Sigmoid colon (tissue), 7 donors: Measurements from ENCODE around the gene CPLX1. TPM values are rescaled to one million over a fixed set of nuclear protein-coding genes. Genes with fewer than 3 reads are reported as not detected.
"Not testable (repeated sequence)": the region's sequence is repeated elsewhere in the genome, so short reads cannot be mapped to it uniquely, and the experiment has no call there.

Source experiments
- DNase-seq: peaks from one replicate; pipeline ENCODE4 v3.0.0-alpha.2; 2019
- H3K27ac ChIP-seq, 4 donors: fragments of 200-600 bp; sonication (generic); one replicate each; pipeline ENCODE4 v1.5.1; 2016 to 2019; ENCODE audit warnings: mild to moderate bottlenecking in 1 of 4
- H3K27me3 ChIP-seq, 3 donors: fragments of 200-600 bp; sonication (generic); one replicate each; pipeline ENCODE4 v1.5.1; 2019; ENCODE audit warnings: mild to moderate bottlenecking in 1 of 3
- H3K36me3 ChIP-seq, 4 donors: fragments of 200-600 bp; sonication (generic); one replicate each; pipeline ENCODE4 v1.5.1; 2016 to 2019
- H3K4me1 ChIP-seq, 4 donors: fragments of 200-600 bp; sonication (generic); one replicate each; pipeline ENCODE4 v1.5.1; 2017 to 2019
- H3K4me3 ChIP-seq, 4 donors: fragments of 200-600 bp; sonication (generic); one replicate each; pipeline ENCODE4 v1.5.1; 2017 to 2019; ENCODE audit warnings: mild to moderate bottlenecking in 2 of 4, moderate library complexity in 1 of 4
- H3K9me3 ChIP-seq, 4 donors: fragments of 200-600 bp in 3 of 4; sonication (generic) in 3 of 4; one replicate each; pipeline versions ENCODE4 v1.5.1 to v1.6.1; 2013 to 2019
- EP300 ChIP-seq, 4 donors: sonication (generic); formaldehyde crosslinking; IDR thresholded peaks; one replicate each; pipeline ENCODE4 v1.6.1; 2017; ENCODE audit warnings: antibody characterized with exemption in 4 of 4
- POLR2A ChIP-seq, 2 donors: fragments of 450-650 bp; IDR thresholded peaks; one replicate each; pipeline ENCODE4 v1.6.1; 2016; ENCODE audit warnings: antibody characterized with exemption in 2 of 2, mild to moderate bottlenecking in 2 of 2, moderate library complexity in 2 of 2
- POLR2AphosphoS5 ChIP-seq, 4 donors: sonication (generic); formaldehyde crosslinking; IDR thresholded peaks; one replicate each; pipeline ENCODE4 v1.6.1; 2017; ENCODE audit warnings: antibody characterized with exemption in 4 of 4
- WGBS, 2 donors: extraction: QIAGEN DNeasy Blood & Tissue Kit; methylation state at CpG; one replicate each; pipeline ENCODE4 v1.1.7; 2013; 5-methylcytosine and 5-hydroxymethylcytosine counted together
- intact Hi-C: fragments of 100-400 bp; cut with DNase I; formaldehyde crosslinking; loops from one replicate; pipeline ENCODE4 v1.15.1; 2023
- polyA plus RNA-seq, 3 donors: library from polyadenylated mRNA; stranded (reverse); fragments of 200-250 nt; gene quantifications; one replicate each; pipeline ENCODE4 v1.2.3, GENCODE V29; 2013
- total RNA-seq, 4 donors: library from RNA; depleted of rRNA; stranded (reverse); fragments of >200 nt; gene quantifications; one replicate each; pipeline ENCODE4 v1.1.0, GENCODE V29; 2016
- TF ChIP-seq, protein P1 (sequence below), 4 experiments: fragments of 450-650 bp in 3 of 4; fragments of 200-600 bp in 1 of 4; IDR thresholded peaks; one replicate each; pipeline ENCODE4 v1.5.1; 2016 to 2019; ENCODE audit warnings: antibody characterized with exemption in 4 of 4, mild to moderate bottlenecking in 3 of 4, moderate library complexity in 2 of 4
- donor health status: healthy with polysubstance abuse.
- donor health status: Bipolar disorder and iron deficiency.
- donor health status: healthy.

The CPLX1 gene
- total and polyA plus RNA-seq, 7 donors = 0.23 to 3.0 (median 0.49) TPM

DNA sequence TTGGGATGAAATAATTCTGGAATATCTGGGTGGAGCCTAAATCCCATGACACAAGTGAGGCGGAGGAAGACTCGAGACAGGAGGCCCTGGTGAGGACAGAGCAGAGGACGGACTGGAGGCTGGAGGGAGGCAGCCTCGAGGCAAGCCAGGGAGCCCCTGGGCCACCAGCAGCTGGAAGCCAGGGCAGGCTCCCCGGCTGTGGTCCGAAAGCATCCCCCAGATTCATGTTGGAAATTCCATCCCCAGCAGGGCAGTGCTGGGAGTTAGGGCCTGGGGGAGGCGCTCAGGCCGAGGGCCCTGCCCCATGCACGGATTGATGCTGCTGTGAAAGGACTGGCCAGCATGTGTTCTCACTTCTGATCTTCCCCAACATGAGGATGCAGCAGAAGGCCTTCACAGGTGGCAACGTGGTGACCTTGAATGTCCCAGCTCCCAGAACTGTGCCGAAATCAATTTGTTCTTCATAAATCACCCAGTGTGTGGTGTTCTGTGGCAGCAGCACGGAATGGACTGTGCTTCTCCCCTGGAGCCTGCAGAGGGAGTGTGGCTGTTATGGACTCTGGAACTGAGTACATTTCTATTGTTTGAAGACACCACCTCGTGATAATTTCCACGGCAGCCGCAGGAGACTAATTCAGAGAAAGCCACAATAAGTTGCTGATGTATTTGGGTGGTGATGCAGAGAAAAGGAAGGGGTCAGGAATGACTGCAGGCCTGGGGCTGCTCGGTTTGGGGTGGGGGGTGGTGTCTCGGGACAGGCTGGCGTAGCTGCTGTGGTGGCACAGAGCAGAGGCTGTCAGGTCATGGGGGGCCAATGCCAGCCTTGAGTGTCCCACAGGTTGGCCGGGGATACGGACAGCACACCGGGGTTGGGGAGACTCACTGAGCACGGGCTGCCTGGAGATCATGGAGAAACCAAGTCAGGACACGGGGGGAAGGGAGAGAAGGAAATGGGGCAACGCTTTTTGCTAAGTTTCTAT, 63.4 kb downstream of the CPLX1 start:
- no peak overlapping the region for H3K27ac ChIP-seq
- intact Hi-C loops = no loop called here
- no peak for TF ChIP-seq EP300 (IDR thresholded peaks at IDR 0.05)
- TF ChIP-seq POLR2AphosphoS5 (IDR thresholded peaks at IDR 0.05) = no peak
- TF ChIP-seq POLR2A (IDR thresholded peaks at IDR 0.05) = no peak
- TF ChIP-seq, protein P1, sequence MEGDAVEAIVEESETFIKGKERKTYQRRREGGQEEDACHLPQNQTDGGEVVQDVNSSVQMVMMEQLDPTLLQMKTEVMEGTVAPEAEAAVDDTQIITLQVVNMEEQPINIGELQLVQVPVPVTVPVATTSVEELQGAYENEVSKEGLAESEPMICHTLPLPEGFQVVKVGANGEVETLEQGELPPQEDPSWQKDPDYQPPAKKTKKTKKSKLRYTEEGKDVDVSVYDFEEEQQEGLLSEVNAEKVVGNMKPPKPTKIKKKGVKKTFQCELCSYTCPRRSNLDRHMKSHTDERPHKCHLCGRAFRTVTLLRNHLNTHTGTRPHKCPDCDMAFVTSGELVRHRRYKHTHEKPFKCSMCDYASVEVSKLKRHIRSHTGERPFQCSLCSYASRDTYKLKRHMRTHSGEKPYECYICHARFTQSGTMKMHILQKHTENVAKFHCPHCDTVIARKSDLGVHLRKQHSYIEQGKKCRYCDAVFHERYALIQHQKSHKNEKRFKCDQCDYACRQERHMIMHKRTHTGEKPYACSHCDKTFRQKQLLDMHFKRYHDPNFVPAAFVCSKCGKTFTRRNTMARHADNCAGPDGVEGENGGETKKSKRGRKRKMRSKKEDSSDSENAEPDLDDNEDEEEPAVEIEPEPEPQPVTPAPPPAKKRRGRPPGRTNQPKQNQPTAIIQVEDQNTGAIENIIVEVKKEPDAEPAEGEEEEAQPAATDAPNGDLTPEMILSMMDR (IDR thresholded peaks at IDR 0.05) = no peak
- no peak overlapping the region for H3K4me3 ChIP-seq
- no peaks in the 10 kb centered on the region for H3K4me1 ChIP-seq
- H3K27me3 ChIP-seq = no peaks in the 10 kb centered on the region
- DNase-seq = no peak
- H3K9me3 ChIP-seq = no peaks in the 10 kb centered on the region
- H3K36me3 ChIP-seq = peaks cover 7 to 72% (median 42%) of the 10 kb centered on the region in 4 donors
- 80 to 92% methylated on average over 24 of the region's 24 CpGs for WGBS, 2 donors

DNA sequence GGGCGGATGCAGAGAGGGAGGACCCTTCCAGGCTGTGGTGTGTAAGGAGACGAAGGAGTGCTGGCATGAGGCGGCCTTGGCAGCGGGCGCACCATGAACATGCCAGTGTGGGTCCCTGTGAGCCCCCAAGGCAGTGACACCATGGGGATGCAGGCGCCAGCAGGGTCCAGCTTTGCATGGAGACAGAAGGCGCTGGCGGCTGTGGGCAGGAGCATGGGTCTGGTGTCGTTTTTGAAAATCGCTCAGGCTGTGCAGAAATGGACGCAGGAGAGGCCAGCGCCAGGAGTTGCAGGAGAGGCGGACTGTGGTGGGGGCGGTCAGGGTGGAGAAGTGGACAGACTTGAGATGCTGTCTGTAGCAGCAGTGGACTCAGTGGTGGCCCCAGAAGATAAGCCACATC, 64.2 kb downstream of the CPLX1 start:
- H3K27ac ChIP-seq = no peak overlapping the region
- peaks cover 7 to 72% (median 37%) of the 10 kb centered on the region in 4 donors for H3K36me3 ChIP-seq
- H3K27me3 ChIP-seq = no peaks in the 10 kb centered on the region
- TF ChIP-seq EP300 (IDR thresholded peaks at IDR 0.05) (no peak), POLR2A (IDR thresholded peaks at IDR 0.05) (no peak), POLR2AphosphoS5 (IDR thresholded peaks at IDR 0.05) (no peak)
- TF ChIP-seq, protein P1 (IDR thresholded peaks at IDR 0.05) = no peak
- no peak overlapping the region for H3K4me3 ChIP-seq
- 97% methylated on average over 14 of the region's 14 CpGs for WGBS, 2 donors
- intact Hi-C loops = no loop called here
- H3K9me3 ChIP-seq = no peaks in the 10 kb centered on the region
- no peaks in the 10 kb centered on the region for H3K4me1 ChIP-seq
- no peak for DNase-seq

DNA sequence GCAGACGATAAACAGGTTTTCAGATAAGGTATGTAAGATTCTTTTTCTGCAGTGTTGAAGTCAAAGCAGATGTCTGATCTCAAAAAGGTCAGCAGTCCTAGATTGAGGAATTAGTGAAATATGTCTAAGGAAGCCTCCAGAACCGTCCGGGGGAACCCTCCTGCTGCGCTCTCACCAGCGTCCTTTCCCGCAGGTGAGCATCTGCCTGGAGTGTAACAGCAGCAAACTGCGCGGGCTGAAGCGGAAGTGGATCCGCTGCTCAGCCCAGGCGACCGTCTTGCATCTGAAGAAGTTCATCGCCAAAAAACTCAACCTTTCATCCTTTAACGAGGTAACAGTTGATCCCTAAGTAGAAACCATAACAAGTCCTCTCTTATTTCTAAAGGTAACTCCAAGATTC, 64.8 kb downstream of the CPLX1 start:
- no peaks in the 10 kb centered on the region for H3K27me3 ChIP-seq
- peaks cover 4 to 70% (median 33%) of the 10 kb centered on the region in 4 donors for H3K36me3 ChIP-seq
- DNase-seq = no peak
- intact Hi-C loops = no loop called here
- H3K4me3 ChIP-seq = no peak overlapping the region
- 95 to 97% methylated on average over 14 of the region's 14 CpGs for WGBS, 2 donors
- H3K27ac ChIP-seq = no peak overlapping the region
- no peaks in the 10 kb centered on the region for H3K4me1 ChIP-seq
- TF ChIP-seq, protein P1 (IDR thresholded peaks at IDR 0.05) = no peak
- no peaks in the 10 kb centered on the region for H3K9me3 ChIP-seq

DNA sequence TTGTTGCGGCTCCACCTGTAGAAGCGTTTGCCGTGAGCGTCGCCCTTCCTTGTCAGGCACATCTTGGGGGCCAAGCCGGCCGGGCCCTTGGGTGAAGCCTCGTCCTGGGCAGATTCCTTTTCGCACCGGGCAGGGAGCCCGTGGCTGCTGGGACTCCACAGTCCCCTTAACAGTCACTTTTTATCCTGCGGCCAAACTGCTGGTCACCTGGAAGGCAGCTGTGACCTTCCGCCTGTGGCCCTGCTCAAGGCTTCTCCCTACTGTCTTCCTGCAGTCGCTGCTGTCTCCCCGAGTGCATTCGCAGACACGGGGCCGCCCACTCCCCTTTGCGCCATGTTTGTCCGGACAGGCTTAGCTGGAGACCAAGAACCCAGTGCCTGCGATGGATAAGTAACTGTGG, 65.3 kb downstream of the CPLX1 start:
- no peaks in the 10 kb centered on the region for H3K9me3 ChIP-seq
- WGBS, 2 donors = 94 to 95% methylated on average over 21 of the region's 21 CpGs
- no peaks in the 10 kb centered on the region for H3K4me1 ChIP-seq
- TF ChIP-seq, protein P1 (IDR thresholded peaks at IDR 0.05) = no peak
- no peak for TF ChIP-seq EP300 (IDR thresholded peaks at IDR 0.05)
- no peak for TF ChIP-seq POLR2AphosphoS5 (IDR thresholded peaks at IDR 0.05)
- TF ChIP-seq POLR2A (IDR thresholded peaks at IDR 0.05) = no peak
- H3K36me3 ChIP-seq = peaks cover 0 to 65% (median 28%) of the 10 kb centered on the region in 4 donors
- intact Hi-C loops = no loop called here
- H3K4me3 ChIP-seq = no peak overlapping the region
- no peak for DNase-seq
- no peak overlapping the region for H3K27ac ChIP-seq
- no peaks in the 10 kb centered on the region for H3K27me3 ChIP-seq

DNA sequence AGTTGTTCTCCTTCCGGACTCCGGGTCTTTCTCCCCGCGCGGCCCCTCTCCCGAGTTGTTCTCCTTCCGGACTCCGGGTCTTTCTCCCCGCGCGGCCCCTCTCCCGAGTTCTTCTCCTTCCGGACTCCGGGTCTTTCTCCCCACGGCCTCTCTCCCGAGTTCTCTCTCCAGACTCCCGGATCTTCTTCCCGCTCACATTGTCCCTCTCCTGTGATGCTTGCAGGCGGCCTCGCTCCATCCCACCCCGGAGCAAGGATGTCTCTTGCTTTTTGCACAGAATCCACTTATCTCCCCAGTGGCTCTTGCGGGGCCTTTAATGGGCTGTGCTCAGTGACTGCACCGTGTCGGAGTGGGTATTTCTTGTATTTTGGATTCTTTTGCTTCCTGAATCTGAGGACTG, 66.1 kb downstream of the CPLX1 start:
- H3K36me3 ChIP-seq = peaks cover 0 to 64% (median 23%) of the 10 kb centered on the region in 4 donors
- H3K27ac ChIP-seq, intact Hi-C loops, H3K9me3 ChIP-seq, H3K4me1 ChIP-seq, H3K27me3 ChIP-seq, H3K4me3 ChIP-seq, DNase-seq: not testable (repeated sequence)
- 89 to 93% methylated on average over 18 of the region's 24 CpGs for WGBS, 2 donors
